DND-41 (cell line): ENCODE data around the gene NPC1.

Experiments used
- EZH2 ChIP-seq: IDR thresholded peaks from 3 replicates; pipeline ENCODE4 v1.6.1; 2012; ENCODE audit warnings: borderline replicate concordance, low read depth, mild to moderate bottlenecking, moderate library complexity, low read length, inconsistent platforms; ENCODE audit not compliant: severe bottlenecking
- TF ChIP-seq, protein P1 (sequence below): IDR thresholded peaks from 2 replicates; pipeline ENCODE4 v1.5.1; 2012; ENCODE audit warnings: borderline replicate concordance, low read length, moderate library complexity, mild to moderate bottlenecking; ENCODE audit not compliant: poor library complexity, severe bottlenecking; ENCODE audit errors: extremely low read depth

DNA sequence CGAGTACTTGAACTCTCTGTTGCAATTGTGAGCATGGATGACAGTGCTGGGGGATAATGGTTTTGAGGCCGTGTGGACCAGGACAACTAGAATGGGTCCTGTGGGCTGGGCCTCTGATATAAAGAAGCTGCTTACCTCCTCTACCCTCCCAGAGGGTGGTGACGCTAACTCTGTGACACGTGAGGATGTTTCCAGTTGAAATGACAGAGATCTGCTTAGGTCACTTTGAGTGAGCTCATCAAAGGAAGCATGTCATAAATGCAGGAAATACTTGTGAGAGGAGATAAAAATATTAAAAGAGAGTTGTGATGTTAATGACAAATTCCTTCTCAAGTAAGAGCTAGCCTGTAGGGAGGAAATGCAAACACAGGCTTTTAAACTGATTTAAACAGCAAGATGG, 66.6 kb downstream of the NPC1 start:
- TF ChIP-seq, protein P1, sequence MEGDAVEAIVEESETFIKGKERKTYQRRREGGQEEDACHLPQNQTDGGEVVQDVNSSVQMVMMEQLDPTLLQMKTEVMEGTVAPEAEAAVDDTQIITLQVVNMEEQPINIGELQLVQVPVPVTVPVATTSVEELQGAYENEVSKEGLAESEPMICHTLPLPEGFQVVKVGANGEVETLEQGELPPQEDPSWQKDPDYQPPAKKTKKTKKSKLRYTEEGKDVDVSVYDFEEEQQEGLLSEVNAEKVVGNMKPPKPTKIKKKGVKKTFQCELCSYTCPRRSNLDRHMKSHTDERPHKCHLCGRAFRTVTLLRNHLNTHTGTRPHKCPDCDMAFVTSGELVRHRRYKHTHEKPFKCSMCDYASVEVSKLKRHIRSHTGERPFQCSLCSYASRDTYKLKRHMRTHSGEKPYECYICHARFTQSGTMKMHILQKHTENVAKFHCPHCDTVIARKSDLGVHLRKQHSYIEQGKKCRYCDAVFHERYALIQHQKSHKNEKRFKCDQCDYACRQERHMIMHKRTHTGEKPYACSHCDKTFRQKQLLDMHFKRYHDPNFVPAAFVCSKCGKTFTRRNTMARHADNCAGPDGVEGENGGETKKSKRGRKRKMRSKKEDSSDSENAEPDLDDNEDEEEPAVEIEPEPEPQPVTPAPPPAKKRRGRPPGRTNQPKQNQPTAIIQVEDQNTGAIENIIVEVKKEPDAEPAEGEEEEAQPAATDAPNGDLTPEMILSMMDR = no peak
- no peak for TF ChIP-seq EZH2
